K562 (cell line): ENCODE results near the gene SGSM2.

ENCODE experiments used
- ASH1L ChIP-seq: fragments of 450-650 bp; IDR thresholded peaks from 2 replicates; pipeline ENCODE4 v1.6.1; 2018; ENCODE audit warnings: borderline replicate concordance, mild to moderate bottlenecking, low read depth; ENCODE audit not compliant: partially characterized antibody
- BCLAF1 ChIP-seq, 2 experiments: fragments of 450-650 bp in 1 of 2; IDR thresholded peaks; 2 replicates each; pipeline ENCODE4 v1.6.1; 2011 to 2017; ENCODE audit warnings: low read depth in 2 of 2, antibody characterized with exemption in 1 of 2, borderline replicate concordance in 1 of 2, low read length in 1 of 2, mild to moderate bottlenecking in 1 of 2, mixed read lengths in 1 of 2; ENCODE audit not compliant: control insufficient read depth in 1 of 2
- CEBPB ChIP-seq: fragments of 450-650 bp; IDR thresholded peaks from 2 replicates; pipeline ENCODE4 v1.6.1; 2016; ENCODE audit warnings: missing genetic modification characterization, missing compliant biosample characterization
- CTCF ChIP-seq, 3 experiments: IDR thresholded peaks in 2 of 3; conservative IDR thresholded peaks in 1 of 3; 2 replicates each; pipeline ENCODE4 v1.5.1; 2011 to 2012; ENCODE audit warnings: low read length in 3 of 3, mild to moderate bottlenecking in 3 of 3, control low read depth in 2 of 3, improper control_type of control experiment in 1 of 3, inconsistent platforms in 1 of 3, low read depth in 1 of 3, mixed read lengths in 1 of 3, moderate library complexity in 1 of 3; ENCODE audit not compliant: insufficient read depth in 2 of 3
- MAFG ChIP-seq: fragments of 450-650 bp; conservative IDR thresholded peaks from 2 replicates; pipeline ENCODE4 v1.6.1; 2016; ENCODE audit warnings: missing genetic modification characterization, missing compliant biosample characterization
- NRF1 ChIP-seq, 2 experiments: fragments of 450-650 bp; IDR thresholded peaks in 1 of 2; conservative IDR thresholded peaks in 1 of 2; 2 replicates each; pipeline ENCODE4 v1.6.1; 2014; ENCODE audit warnings: mild to moderate bottlenecking in 2 of 2
- POLR2AphosphoS2 ChIP-seq: IDR thresholded peaks from 2 replicates; pipeline ENCODE4 v1.6.1; 2012; ENCODE audit warnings: low read length, improper control_type of control experiment
- SP1 ChIP-seq: sonication (generic); formaldehyde crosslinking; IDR thresholded peaks from 2 replicates; pipeline ENCODE4 v1.8.1; 2022; ENCODE audit warnings: mild to moderate bottlenecking, missing genetic modification reagents
- SREBF2 ChIP-seq: sonication (generic); formaldehyde crosslinking; IDR thresholded peaks from 2 replicates; pipeline ENCODE4 v1.4.0; 2020; ENCODE audit warnings: mild to moderate bottlenecking, missing genetic modification reagents
- ZNF184 ChIP-seq: sonication (generic); formaldehyde crosslinking; IDR thresholded peaks from 2 replicates; pipeline ENCODE4 v1.5.0; 2020; ENCODE audit warnings: missing genetic modification reagents
- ZNF398 ChIP-seq: fragments of 250-450 bp; sonication (Bioruptor Pico); IDR thresholded peaks from 2 replicates; pipeline ENCODE4 v1.8.0; 2021; ENCODE audit warnings: moderate library complexity, mild to moderate bottlenecking, inconsistent platforms
- ZNF431 ChIP-seq: sonication (generic); formaldehyde crosslinking; IDR thresholded peaks from 2 replicates; pipeline ENCODE4 v1.8.0; 2022; ENCODE audit warnings: mild to moderate bottlenecking, missing genetic modification reagents

GRCh38 chr17:2395258-2396181 is 58.2 kb downstream of the SGSM2 start:
- no peak for TF ChIP-seq CEBPB (tag)
- TF ChIP-seq BCLAF1 (IDR thresholded peaks at IDR 0.05; ENCODE audit: borderline replicate concordance in 1 of 2, control insufficient read depth in 1 of 2, low read depth in 2 of 2, low read length in 1 of 2): no peak
- no peak for TF ChIP-seq SP1 (CRISPR knock-in tag)
- TF ChIP-seq ZNF184 (CRISPR knock-in tag): no peak
- TF ChIP-seq CTCF (IDR thresholded peaks at IDR 0.05 in 2 of 3, conservative IDR thresholded peaks at IDR 0.05 in 1 of 3; ENCODE audit: insufficient read depth in 2 of 3, low read depth in 1 of 3, low read length in 3 of 3): peak; percentile 8 to 30 (median 17); a peak in 1 of 6 replicates
- no peak for TF ChIP-seq ZNF431 (CRISPR knock-in tag)
- TF ChIP-seq POLR2AphosphoS2: no peak
- TF ChIP-seq MAFG (tag): no peak
- TF ChIP-seq NRF1 (conservative IDR thresholded peaks at IDR 0.05 in 1 of 2, IDR thresholded peaks at IDR 0.05 in 1 of 2): no peak
- no peak for TF ChIP-seq ASH1L
- no peak for TF ChIP-seq SREBF2 (CRISPR knock-in tag)
- TF ChIP-seq ZNF398: no peak
